HCT116 (cell line): ENCODE results near the gene TNFSF12. TPM values are rescaled to one million over a fixed set of nuclear protein-coding genes. Genes with fewer than 3 reads are reported as not detected.

Experiments
- ATAC-seq: fragments of 200-7000 bp; cut with Tn5 transposase; 2 replicates; pipeline ENCODE4 v1.9.1; 2020; ENCODE audit warnings: mild to moderate bottlenecking, moderate library complexity
- BruUV-seq: library from RNA; stranded (reverse); fragments of 400-500 nt; replicated peaks from 2 replicates; lab custom pipeline; 2021; lab: Mats Ljungman, UMichigan
- CTCF ChIA-PET: fragments of 300-600 bp; sonication (Branson Sonifier 250); formaldehyde crosslinking; loops from one replicate; lab custom pipeline; 2021; ENCODE audit warnings: antibody characterized with exemption; lab: Charles Lee
- POLR2A ChIA-PET: fragments of 300-600, 350-600 bp; sonication (Branson Sonifier 250); formaldehyde crosslinking; loops from one replicate; lab custom pipeline; 2021; ENCODE audit warnings: antibody characterized with exemption; lab: Charles Lee
- RAD21 ChIA-PET, 2 experiments: fragments of 300-600 bp; sonication (Branson Sonifier 250); formaldehyde crosslinking; loops; one replicate each; lab custom pipeline; 2023; ENCODE audit warnings: low total read pairs in 2 of 2; ENCODE audit not compliant: uncharacterized antibody in 2 of 2, unreplicated experiment in 2 of 2, low non-redundant PET in 1 of 2; lab: Charles Lee
- DNase-seq: peaks from one replicate; pipeline ENCODE4 v3.0.0-alpha.2; 2010; ENCODE audit warnings: low read depth, low spot score
- H2AFZ ChIP-seq: fragments of 200-600 bp; shearing (Covaris generic), sonication (generic); 2 replicates; pipeline ENCODE4 v1.6.1; 2017; ENCODE audit warnings: low read depth, mixed run types, mixed read lengths, antibody characterized with exemption, low read length; ENCODE audit not compliant: poor library complexity, severe bottlenecking
- H3K27ac ChIP-seq: 2 replicates; pipeline ENCODE4 v1.5.1; 2012; ENCODE audit warnings: low read depth, low read length
- H3K27me3 ChIP-seq: fragments of 200-600 bp; sonication (generic); 2 replicates; pipeline ENCODE4 v1.6.1; 2016; ENCODE audit warnings: mixed run types, low read length, mixed read lengths; ENCODE audit not compliant: insufficient read depth
- H3K36me3 ChIP-seq, 2 experiments: fragments of 200-500 bp in 1 of 2; fragments of 200-600 bp in 1 of 2; sonication (Bioruptor generic) in 1 of 2; sonication (generic) in 1 of 2; 2 replicates each; pipeline versions ENCODE4 v1.5.1 to v1.6.1; 2014 to 2016; ENCODE audit warnings: low read length in 2 of 2, inconsistent platforms in 1 of 2, mixed read lengths in 1 of 2, mixed run types in 1 of 2; ENCODE audit not compliant: insufficient read depth in 2 of 2, control insufficient read depth in 1 of 2
- H3K4me1 ChIP-seq, 2 experiments: fragments of 200-600 bp in 1 of 2; sonication (generic) in 1 of 2; 2 replicates each; pipeline versions ENCODE4 v1.5.1 to v1.6.1; 2012 to 2017; ENCODE audit warnings: low read length in 2 of 2, inconsistent platforms in 1 of 2, mild to moderate bottlenecking in 1 of 2, mixed read lengths in 1 of 2, mixed run types in 1 of 2, moderate library complexity in 1 of 2; ENCODE audit not compliant: insufficient read depth in 2 of 2, control insufficient read depth in 1 of 2
- H3K4me2 ChIP-seq: fragments of 200-600 bp; sonication (generic); 2 replicates; pipeline ENCODE4 v1.6.1; 2017; ENCODE audit warnings: mixed run types, low read length, mixed read lengths
- H3K4me3 ChIP-seq, 2 experiments: fragments of 200-600 bp in 1 of 2; sonication (generic) in 1 of 2; replicated peaks in 1 of 2; 2 replicates each; pipeline ENCODE4 v1.5.1; 2011 to 2016; ENCODE audit warnings: low read length in 2 of 2, control low read depth in 1 of 2, low read depth in 1 of 2, mild to moderate bottlenecking in 1 of 2, mixed read lengths in 1 of 2, mixed run types in 1 of 2
- H3K79me2 ChIP-seq: fragments of 200-600 bp; sonication (generic); 2 replicates; pipeline ENCODE4 v1.6.1; 2017; ENCODE audit warnings: mild to moderate bottlenecking, mixed run types, low read length, moderate library complexity, mixed read lengths; ENCODE audit not compliant: insufficient read depth
- H3K9ac ChIP-seq: fragments of 200-600 bp; sonication (generic); 2 replicates; pipeline ENCODE4 v1.6.1; 2016; ENCODE audit warnings: low read length, mixed read lengths
- H3K9me2 ChIP-seq: fragments of 200-600 bp; sonication (generic), shearing (Covaris generic); 2 replicates; pipeline ENCODE4 v1.6.1; 2017; ENCODE audit warnings: mixed run types, mild to moderate bottlenecking, moderate library complexity; ENCODE audit not compliant: insufficient read depth
- H3K9me3 ChIP-seq, 2 experiments: fragments of 200-500 bp in 1 of 2; fragments of 200-600 bp in 1 of 2; sonication (Bioruptor generic) in 1 of 2; sonication (generic) in 1 of 2; 2 replicates each; pipeline ENCODE4 v1.6.1; 2014 to 2017; ENCODE audit warnings: low read length in 2 of 2, mixed read lengths in 2 of 2, inconsistent platforms in 1 of 2, low read depth in 1 of 2, mild to moderate bottlenecking in 1 of 2, mixed run types in 1 of 2, moderate library complexity in 1 of 2; ENCODE audit not compliant: control insufficient read depth in 1 of 2, insufficient read depth in 1 of 2
- H4K20me1 ChIP-seq: fragments of 200-600 bp; sonication (generic), shearing (Covaris generic); 2 replicates; pipeline ENCODE4 v1.6.1; 2017; ENCODE audit warnings: mixed run types, mild to moderate bottlenecking, moderate library complexity; ENCODE audit not compliant: insufficient read depth
- ATF3 ChIP-seq: IDR thresholded peaks from 2 replicates; pipeline ENCODE4 v1.6.1; 2012
- EZH2phosphoT487 ChIP-seq: fragments of 200-600 bp; IDR thresholded peaks from 2 replicates; pipeline ENCODE4 v1.6.1; 2018; ENCODE audit warnings: antibody characterized with exemption, borderline replicate concordance
- JUND ChIP-seq: IDR thresholded peaks from 2 replicates; pipeline ENCODE4 v1.6.1; 2012
- SIN3A ChIP-seq: IDR thresholded peaks from 2 replicates; pipeline ENCODE4 v1.6.1; 2012; ENCODE audit warnings: low read depth
- SP1 ChIP-seq: IDR thresholded peaks from 2 replicates; pipeline ENCODE4 v1.6.1; 2012; ENCODE audit warnings: low read depth
- intact Hi-C: fragments of 100-400 bp; cut with micrococcal nuclease; formaldehyde crosslinking; loops from 2 replicates; pipeline ENCODE4 v1.10.0; 2022
- total RNA-seq: library from RNA; stranded (reverse); gene quantifications from one replicate; pipeline ENCODE4 v1.2.1, GENCODE V29; 2021; ENCODE audit not compliant: unreplicated experiment

The TNFSF12 gene
- total RNA-seq, 1 experiment from 2014 or later = 12.3 TPM

GRCh38 chr17:7538891-7539545, 9.8 kb upstream of the TNFSF12 start:
- POLR2A ChIA-PET = no interaction called here
- no peak overlapping the region for H3K27ac ChIP-seq

GRCh38 chr17:7541074-7541621, 7.7 kb upstream of the TNFSF12 start:
- Histone ChIP-seq H4K20me1 (no peaks in the 10 kb centered on the region), H3K27ac (no peak overlapping the region), H3K27me3 (no peaks in the 10 kb centered on the region), H3K9me2 (no peaks in the 10 kb centered on the region), H2AFZ (no peak overlapping the region), H3K79me2 (no peaks in the 10 kb centered on the region), H3K4me1 (no peaks in the 10 kb centered on the region), H3K9ac (no peak overlapping the region), H3K4me3 (no peak overlapping the region), H3K36me3 (no peaks in the 10 kb centered on the region), H3K9me3 (peaks cover 8 to 12% of the 10 kb centered on the region in 2 experiments; a peak in 2 of 4 replicates), H3K4me2 (no peak overlapping the region)
- TF ChIP-seq EZH2phosphoT487 (no peak), SP1 (no peak), JUND (no peak)
- ATAC-seq (no peak), DNase-seq (no peak)
- CTCF ChIA-PET = interaction anchor here (1.0 kb wide), 1 partner anchor 26 kb away, joined by 3 read pairs; no protein-coding TSS in a partner anchor
- BruUV-seq = no TSS peak
- POLR2A ChIA-PET = no interaction called here
- intact Hi-C loops = no loop called here
- RAD21 ChIA-PET = no interaction called here

More at GRCh38 chr17:7538891-7539545, 9.8 kb upstream of the TNFSF12 start:
- no peaks in the 10 kb centered on the region for H3K27me3 ChIP-seq
- peaks cover 8 to 12% of the 10 kb centered on the region in 2 experiments; a peak in 2 of 4 replicates for H3K9me3 ChIP-seq
- CTCF ChIA-PET = interaction anchor here (1.0 kb wide), 1 partner anchor 21 kb away, joined by 3 read pairs; no protein-coding TSS in a partner anchor
- TF ChIP-seq SIN3A (no peak), ATF3 (no peak)
- TF ChIP-seq, all 23 proteins: peak for 0
- DNase-seq (no peak), ATAC-seq (no peak)
- Histone ChIP-seq H3K4me3 (no peak overlapping the region), H3K79me2 (no peaks in the 10 kb centered on the region), H3K4me2 (no peak overlapping the region), H3K9ac (no peak overlapping the region), H3K4me1 (no peaks in the 10 kb centered on the region), H4K20me1 (no peaks in the 10 kb centered on the region), H3K9me2 (no peaks in the 10 kb centered on the region), H3K36me3 (no peaks in the 10 kb centered on the region), H2AFZ (no peak overlapping the region)
- intact Hi-C loops = no loop called here
- RAD21 ChIA-PET = no interaction called here
- BruUV-seq = no TSS peak
